ENCODE data around the gene DOCK2.
A peak's percentile ranks its signal among the peaks of the same experiment; 100 is the strongest.

Gene DOCK2

DNA sequence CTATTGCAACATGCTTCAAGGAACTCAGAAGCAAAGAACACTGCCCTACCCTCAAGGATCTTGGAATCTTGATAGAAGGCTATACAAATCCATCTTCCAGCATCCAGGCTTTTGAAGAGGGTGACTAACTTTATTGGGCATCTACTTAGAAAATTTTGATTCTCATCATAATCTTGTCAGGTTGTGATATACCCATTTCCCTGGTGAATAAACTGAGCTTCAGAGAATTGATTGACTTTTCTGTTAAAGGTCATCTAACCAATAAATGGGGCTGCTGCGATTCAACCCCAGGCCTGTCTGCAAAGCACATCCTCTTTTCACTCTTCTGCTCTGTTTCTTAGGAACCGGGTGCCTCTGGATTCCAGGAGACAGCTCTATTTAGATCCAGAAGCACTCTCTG, 363.1 kb downstream of the DOCK2 start:
- no peak for DNase-seq

GRCh38 chr5:170006021-170006420, 368.9 kb downstream of the DOCK2 start:
- no peak for DNase-seq

GRCh38 chr5:170008376-170008775, 371.3 kb downstream of the DOCK2 start:
- no peak for DNase-seq

DNA sequence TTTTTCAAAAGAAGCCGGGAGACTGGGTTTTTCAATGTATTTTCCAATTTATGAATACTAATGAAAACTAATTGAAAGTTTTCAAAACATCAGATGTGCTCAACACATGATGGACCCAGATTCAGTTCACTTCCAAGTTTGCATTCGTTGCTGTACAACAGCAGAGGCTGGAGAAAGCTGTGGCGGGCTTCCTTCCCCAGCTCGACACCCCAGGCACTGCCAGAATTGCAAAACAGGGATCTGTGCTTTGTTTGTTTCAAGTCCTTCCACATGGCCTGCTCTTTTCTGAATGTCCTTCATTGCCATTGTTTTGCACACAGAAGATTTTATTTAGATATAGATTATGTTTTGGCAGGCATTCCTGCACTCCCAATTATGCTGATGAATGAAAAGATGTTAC, 373.5 kb downstream of the DOCK2 start:
- no peak for DNase-seq

DNA sequence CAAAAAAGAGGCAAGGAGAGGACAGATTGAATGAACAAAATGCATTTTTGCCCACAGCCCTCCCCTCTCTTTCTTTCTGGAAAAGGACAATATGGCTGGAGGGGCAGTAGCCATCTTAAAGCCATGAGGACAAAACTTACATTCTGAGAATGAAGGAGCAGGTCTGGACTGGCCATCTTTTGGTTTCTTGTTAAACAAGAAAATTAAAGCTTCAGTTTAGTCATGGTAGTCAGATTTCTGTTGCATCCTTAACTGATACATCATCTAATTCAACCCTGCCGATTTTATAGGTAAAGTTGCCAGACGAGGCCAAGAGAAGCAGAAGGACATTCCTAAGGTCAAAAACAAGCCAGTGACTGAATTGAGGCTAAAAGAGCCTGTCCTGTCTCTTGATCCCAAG, 374.7 kb downstream of the DOCK2 start:
- DNase-seq = no peak

DNA sequence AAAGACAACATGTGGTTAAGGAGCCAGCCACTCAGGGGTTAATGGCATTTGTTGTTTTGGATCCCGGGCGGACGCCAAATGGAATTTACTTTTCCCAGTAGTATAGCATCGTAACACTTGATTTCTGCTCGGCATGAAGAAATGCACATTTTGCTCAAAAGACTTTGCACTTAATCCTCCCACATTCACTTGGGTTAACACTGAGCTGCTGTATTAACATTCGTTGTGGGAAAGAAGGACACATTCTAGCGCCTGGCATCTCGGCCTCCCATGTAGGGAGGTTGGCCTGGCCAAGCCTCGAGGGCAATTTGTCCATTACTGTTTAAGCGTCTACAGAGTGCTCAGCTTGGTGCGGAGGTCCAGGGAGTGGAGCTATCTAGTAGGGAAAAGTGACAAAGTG, 375.5 kb downstream of the DOCK2 start:
- DNase-seq = no peak

DNA sequence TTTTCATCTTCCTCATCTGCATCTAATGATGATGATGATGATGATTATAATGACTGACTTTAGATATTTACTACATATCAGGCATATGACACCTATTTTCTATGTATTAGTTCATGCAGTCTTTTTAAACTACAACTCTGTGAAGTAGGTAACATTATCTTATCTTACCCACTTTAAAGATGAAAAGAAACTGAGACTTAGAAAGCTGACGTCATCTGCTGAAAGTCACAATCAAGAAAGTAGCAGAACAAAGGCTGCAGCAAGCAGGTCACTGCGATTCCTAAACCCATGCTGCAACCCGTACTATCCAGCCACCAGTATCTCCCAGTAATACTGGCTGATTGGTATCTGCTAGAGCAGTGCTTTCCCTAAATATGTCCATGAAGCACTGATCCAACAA, 383.3 kb downstream of the DOCK2 start:
- no peak for DNase-seq

DNA sequence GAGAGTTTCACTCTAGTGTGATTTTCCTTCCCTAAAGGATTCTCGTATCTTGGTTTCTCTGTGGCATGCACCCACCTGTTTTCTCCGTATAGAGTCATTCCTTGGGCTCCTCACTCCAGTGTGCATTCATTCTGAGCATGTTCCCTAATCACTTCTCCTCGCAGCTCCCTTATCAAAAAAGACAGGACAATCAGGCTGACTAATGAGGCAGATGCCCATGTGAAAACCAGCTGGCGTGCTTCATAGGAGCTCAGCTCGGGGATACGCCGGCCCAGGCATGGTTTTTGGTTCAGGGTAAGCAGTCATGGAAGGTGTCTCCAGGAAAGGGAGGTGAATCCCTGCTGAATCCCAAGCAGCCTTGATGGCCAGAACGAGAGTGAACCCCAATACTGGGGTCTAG, 384.4 kb downstream of the DOCK2 start:
- no peak for DNase-seq

- no peak for DNase-seq
Measured at GRCh38 chr5:170025853-170026252, 388.8 kb downstream of the DOCK2 start.

DNA sequence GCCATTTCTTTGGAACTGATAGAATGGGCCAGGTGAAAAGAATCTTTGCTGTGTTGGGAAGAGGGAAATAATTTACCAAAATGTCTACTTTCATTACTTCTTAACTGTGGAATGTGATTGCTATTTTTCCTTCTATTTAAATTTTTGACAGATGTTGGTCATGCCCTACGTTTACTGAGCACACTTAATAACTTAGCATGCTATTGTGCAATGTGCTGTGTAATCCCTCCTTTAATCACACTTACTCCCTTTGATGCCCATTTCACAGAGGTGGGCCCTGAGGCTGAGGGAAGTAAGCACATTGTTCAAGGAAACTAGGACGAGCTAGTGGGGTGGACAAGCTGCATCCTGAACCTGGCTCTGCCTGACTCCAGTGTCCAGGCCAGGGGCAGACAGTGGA, 391.0 kb downstream of the DOCK2 start:
- DNase-seq = no peak

GRCh38 chr5:170034231-170034630, 397.2 kb downstream of the DOCK2 start:
- no peak for DNase-seq

- DNase-seq = no peak
Measured at GRCh38 chr5:170038241-170038640, 401.2 kb downstream of the DOCK2 start.

- DNase-seq = no peak
Measured at GRCh38 chr5:170039830-170040229, 402.8 kb downstream of the DOCK2 start.

- no peak for DNase-seq
Measured at GRCh38 chr5:170046241-170046640, 409.2 kb downstream of the DOCK2 start.

GRCh38 chr5:170049713-170050112, 412.6 kb downstream of the DOCK2 start:
- DNase-seq = no peak

DNA sequence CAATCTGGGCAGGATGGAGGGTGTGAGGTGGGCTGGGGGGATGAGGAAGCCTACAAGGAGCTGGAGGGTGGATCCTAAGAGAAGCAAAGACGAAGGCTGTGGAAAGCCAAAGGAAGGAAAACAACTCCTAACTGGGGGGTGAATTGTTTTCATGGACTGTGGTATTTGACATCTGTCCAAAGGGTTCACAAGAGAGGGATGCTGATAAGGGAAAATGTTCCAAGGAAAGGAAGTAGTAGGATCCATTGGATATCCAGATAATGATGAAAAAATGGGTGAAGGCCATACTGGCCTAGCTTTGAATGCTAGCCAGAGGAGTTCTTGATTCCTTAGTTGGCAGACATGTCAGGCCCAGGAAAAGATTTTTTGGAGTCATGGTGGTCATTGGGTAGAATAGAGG, 416.8 kb downstream of the DOCK2 start:
- no peak for DNase-seq

DNA sequence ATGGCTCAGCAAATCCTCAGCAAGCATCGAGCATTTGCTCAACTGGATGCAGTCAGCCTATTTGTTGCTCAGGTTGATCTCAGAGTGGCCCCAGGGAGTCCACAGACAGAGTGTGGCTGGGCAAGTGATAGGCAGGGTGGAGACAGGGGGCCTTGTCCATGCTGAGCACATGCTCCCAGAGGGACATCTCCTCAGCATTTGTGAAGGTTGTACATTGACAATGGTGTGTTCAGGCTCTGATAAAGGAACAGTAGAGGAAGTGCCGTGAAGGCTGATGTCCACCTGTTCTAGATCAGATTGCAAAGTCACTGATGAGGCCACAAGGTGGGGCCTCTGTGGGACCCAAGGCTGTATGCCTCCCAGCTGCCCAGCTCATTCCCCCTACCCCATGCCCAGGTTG, 418.5 kb downstream of the DOCK2 start:
- DNase-seq = no peak

- peak; percentile 37 for DNase-seq
Measured at GRCh38 chr5:170056561-170057267, 419.6 kb downstream of the DOCK2 start.

GRCh38 chr5:170057311-170057710, 420.2 kb downstream of the DOCK2 start:
- no peak for DNase-seq

DNA sequence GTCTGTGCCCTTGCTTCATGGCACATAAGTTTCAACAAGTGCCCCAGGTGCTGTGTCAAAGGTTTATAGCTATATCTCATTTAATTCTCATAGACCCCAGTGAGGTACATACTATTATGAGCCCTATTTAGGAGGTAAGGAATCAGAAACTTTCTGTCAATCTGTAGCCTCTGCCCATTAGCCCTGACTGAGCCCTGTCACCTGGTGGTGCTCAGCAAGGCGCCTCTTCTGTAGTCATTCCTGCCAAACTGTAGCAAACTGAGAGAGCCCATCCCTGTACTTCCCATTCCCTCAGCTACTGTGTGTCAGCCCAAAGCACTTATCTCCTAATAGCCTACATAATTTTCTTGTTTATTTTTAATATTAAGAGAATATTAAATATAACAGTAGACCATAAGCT, 422.1 kb downstream of the DOCK2 start:
- DNase-seq = no peak

DNA sequence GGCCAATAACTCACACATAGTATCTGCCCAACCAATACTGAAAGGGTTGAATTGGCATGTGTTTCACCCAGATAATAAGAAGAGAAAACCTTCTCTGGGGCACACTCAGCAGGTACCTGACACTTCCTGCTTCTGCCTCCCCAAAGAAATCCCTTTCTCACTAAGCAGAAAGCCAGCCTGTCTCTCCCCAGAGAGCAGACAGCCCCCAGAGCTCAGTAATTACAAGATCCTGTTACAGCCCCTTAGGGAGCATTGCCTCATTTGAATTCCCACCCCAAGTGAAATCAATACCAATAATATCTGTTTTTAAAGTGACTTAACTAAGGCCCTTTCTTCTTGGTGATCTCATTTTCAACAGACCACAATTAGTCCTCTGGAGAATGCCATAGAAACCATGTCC, 430.1 kb downstream of the DOCK2 start:
- DNase-seq = no peak

DNA sequence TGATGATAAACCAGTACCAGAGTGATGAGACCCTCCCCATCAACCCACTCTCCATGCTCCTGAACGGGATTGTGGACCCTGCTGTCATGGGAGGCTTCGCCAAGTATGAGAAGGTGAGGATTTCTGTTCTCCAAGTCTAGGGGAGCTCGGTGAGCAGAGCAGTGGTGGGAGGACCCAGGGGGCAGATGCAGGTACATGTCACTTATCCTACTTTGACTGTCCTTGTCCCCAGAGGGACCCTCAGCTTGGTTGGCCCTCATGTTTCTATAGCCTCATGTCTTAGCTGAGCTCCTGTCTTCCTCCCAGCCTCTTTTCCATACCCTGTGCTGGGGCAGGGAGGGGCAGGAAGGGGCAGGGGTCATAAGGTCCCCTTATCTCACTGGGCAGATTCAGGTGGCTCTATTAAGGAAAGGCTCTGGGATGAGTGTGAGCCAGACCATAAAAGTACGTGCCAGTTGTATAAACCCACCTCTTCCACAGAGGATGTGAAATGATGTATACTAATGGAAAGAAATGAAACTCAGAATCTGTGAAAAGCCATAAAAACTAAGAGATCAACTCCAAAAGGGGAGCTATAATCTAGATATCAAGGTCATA, 430.6 kb downstream of the DOCK2 start:
- no peak for DNase-seq

DNA sequence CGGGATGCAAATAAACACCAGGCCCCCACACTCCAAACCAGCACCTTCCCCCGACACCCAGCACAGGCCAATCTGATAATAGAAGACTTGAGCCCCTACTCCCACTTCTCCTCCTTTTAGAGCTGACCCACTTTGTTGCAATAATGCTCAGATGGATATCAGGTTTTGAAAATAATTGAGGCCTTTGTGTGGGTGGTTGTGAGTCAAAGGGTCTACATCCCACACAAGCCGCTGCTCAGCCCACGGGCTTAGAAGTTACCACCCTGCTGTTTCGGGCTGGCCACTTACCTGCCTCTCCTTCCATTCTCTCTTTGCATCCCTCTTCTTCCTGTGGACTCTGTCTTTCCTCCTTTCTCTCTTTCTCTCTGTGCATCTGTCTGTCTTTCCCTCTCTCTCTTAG, 432.4 kb downstream of the DOCK2 start:
- DNase-seq = no peak

DNA sequence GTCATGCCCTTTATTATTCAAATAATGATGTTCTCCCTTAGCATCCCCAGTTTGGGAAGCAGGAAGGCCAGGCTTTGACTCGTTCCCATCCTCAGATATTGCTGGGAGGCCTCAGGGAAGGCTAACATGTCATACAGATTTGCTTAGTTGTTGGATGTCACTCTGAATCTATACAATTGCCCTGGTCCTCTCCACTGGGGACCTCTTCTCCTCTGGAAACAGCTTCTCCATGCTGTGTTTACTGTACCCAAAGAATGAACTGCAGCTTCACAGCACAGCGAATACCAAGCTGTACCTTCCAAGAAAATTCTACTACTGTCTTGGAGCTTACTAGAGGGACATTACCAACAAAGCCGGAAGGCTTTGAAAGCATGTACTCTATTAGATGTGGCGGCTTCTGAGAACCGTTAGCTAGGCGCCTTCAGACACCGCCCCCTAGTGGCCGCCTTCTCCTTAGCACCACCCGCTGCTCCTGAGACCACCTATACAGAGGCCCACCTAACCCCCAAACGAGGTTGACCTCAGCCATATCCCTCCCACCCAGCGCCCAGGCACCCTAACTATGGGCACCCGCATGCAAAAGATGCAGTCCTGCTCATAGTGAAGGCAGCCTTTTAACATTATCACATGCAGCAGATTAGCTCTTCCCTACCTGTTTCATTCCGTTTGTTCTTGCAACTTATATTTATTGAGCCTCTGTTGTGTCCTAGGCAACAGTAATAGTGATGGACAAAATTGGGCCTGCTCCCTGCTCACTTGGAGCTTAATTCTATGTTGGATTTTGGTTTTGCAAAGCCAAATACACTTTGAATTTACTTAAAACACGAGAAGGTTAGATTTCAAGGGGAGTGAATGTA, 433.7 kb downstream of the DOCK2 start:
- DNase-seq = peak; percentile 41

All from EL (cell line).